DMS153 treated with DMSO at 0.1 percent for 48 hours (cell line): ENCODE measurements around the gene EPSTI1.
"Not testable (repeated sequence)": the region's sequence is repeated elsewhere in the genome, so short reads cannot be mapped to it uniquely, and the experiment has no call there.

Experiments
- DNase-seq: peaks from one replicate; lab custom pipeline; 2025; ENCODE audit not compliant: unreplicated experiment; lab: John Stamatoyannopoulos, UW

EPSTI1 gene

DNA sequence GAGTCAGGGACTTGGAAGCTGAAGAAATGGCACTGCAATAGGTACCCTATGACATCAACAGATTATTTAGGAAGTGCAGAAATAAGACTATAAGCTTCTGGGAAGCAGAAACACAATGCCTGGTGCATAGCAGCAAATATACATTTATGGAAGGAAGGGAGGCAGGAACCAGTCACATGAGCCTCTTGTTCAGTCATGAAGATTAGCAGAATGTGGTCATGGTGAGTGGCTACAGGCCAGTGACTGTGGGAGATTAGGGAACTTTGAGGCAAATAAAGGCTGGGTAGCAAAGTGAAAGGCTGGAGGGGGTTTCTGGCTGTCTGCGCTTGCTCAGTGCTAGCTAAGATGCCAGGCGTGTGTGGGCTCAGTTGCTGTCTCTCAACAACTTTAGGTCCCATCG, 96.3 kb downstream of the EPSTI1 start:
- no peak for DNase-seq

DNA sequence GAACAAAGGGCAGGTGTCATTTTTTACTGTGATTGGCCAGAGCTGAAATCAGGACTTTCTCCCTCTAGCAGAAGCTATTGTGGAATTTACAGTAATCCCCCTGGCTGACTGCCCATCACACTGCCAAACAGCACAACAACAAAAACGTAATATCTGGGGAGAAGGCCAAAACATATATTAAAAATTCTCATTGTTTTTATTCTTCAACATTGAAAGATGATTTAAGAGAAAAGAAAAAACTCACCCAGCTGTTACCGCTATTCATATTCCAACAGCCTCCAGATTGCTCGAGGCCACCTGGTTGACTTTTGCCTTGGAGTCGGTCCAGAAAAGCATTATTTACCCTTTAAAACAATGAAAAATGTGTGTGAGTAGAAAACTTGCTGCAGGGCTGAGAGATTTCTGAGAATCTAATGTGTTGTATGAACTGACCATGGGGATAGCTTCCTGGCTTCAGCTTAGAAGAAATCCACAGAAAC, 97.2 kb downstream of the EPSTI1 start:
- peak; percentile 15 for DNase-seq

GRCh38 chr13:42893214-42893671, 98.8 kb downstream of the EPSTI1 start:
- no peak for DNase-seq

DNA sequence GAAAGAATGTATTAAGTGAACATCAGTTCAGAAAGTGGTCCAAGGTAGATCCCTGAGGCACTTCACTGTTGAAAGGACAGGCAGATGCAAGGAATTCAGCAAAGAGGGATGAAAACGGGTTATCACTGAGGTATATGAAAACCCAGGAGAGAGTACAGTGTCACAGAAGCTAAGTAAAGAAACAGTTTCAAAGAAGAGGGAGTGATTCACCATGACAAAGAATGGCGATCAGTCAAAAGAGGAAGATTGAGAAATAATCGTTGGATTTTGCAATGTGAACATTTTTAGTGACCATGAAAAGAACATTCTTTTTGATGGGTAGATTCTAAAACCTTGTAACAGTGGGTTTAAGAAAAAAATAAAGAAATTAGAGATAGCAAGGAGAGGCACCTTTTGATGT, 99.3 kb downstream of the EPSTI1 start:
- no peak for DNase-seq

- no peak for DNase-seq
These were observed 100.5 kb downstream of the EPSTI1 start for GRCh38 chr13:42891591-42891990.

DNA sequence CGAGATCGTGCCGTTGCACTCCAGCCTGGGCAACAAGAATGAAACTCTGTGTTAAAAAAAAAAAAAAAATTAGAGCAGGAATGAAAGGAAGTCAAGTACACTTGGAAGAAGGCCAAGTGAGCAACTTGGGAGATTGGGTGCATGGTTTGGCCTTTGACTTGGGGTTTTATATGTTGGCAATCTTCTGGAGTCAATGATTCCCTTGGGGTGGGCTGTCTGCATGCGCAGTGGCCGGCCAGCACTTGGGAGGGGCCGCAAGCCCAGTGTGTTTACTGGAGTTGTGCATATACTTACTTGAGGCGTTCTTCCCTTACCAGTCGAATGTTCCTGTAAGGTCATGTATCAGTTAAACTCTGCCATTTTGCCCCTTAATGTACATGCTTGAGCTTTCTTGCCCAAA, 106.7 kb downstream of the EPSTI1 start:
- no peak for DNase-seq

- DNase-seq, result peak; percentile 71
These were observed 108.1 kb downstream of the EPSTI1 start for GRCh38 chr13:42883771-42884467.

DNA sequence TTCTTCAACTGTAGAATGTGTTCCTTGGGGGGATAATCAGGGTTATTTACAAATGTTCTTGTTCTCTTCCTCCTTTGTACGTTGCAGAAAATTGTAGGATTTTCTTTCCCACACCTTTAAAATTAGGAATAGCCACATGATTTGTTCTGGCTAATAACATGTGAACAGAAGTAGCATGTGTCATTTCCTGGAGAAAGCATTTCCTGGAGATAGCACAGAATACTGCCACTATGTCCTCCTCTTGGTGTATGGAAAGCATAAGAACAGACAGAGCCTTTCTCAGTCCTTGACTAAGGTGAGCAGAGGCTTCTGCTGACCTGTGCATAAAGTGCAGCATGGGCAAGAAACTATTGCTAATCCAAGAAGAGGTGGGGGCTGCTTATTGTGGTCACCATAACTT, 108.9 kb downstream of the EPSTI1 start:
- no peak for DNase-seq

DNA sequence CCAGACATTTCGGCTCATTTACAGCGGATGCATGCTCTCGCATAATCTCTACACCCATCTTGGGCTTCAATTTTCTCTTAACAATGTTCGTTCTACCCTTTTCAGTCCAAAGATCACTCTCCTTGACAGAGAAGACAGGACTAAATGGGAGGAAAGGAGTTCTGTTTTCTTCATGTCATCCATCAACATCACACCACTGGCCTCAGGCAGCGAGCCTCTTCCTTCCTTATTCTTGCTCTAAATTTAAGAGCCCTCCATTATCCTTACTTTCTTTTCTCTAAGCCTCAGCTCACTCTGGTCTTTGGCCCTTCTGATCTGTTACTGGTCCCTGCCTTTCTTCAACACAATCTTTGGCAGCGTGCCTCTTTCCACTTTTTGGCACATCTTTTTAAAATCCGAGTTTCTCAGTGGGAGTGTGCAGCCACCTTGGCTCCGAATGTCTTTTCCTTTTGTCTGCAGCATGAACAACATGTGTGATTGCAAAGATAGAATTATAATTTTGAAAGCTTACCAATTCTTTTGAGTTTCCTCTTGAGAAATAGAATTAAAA, 111.9 kb downstream of the EPSTI1 start:
- no peak for DNase-seq

- DNase-seq, result no peak
These were observed 113.3 kb downstream of the EPSTI1 start for GRCh38 chr13:42878721-42879120.

DNA sequence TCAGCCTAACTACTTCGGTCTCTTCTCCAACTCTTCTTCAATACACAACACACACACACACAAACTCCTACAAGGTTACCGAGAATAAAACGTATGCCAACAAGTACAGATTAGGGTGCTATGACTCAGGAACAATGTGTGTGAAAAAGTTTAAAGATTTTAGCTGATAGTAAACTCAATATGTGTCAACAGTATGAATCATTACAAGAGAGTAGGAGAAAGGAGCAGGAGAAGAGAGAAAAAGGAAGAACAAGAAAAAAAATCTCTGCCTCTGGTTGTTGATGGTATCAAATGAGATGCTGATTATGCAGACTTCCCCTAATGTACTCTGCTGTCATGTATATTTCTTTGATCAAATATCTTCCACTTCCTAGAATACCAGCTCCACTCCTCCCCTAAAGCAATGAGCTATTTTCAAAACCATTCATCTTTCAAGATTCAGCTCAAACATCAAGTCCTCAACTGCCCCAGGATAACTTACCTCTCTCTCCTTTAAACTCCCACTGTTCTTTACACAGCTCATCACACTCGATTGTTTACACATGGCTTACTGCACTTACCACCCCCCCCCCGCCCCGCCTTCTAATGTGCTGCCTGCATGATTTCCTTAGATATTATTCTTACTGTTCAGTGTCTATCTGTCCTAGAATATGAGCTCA, 115.0 kb downstream of the EPSTI1 start:
- no peak for DNase-seq

GRCh38 chr13:42876270-42876714, 115.7 kb downstream of the EPSTI1 start:
- DNase-seq, result no peak

DNA sequence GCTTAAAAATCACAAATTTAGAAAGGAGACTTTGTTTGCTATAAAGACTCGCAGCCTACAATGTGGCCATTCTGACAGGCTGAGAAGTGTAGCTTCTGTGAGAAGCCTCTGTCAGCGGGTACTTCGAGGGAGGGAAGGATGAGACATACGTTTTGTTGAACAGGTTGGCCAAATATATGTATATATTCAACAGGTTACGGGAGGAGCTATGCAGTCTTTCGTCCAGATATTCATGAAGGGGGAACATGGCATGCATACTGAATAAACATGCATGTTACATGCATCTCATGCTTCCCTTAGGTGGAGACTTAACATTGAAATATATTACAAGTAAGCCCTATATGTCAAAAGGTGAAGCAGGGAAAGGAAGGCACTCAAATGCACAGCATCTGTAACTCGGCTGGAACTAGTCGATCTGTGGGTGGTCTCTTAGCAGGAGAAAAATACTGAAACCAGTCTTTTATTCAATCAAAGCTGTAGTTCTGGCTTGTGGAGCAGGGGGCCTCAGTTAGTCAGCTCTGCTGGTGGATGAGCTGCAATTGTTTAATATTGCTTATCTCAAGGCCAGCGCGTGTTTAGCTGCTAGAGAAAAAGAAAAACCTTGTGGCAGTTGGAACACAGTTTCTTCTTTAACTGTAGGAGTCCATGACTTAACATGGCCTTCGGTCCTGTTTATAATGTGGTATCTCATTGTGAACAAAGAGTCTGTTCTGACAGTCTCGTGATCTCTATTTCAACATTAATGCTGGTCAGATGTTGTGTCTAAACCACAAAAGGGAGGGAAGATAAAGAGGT, 116.4 kb downstream of the EPSTI1 start:
- no peak for DNase-seq

- DNase-seq, result no peak
These were observed 117.8 kb downstream of the EPSTI1 start for GRCh38 chr13:42874221-42874620.

GRCh38 chr13:42873081-42873480, 119.0 kb downstream of the EPSTI1 start:
- DNase-seq, result no peak

GRCh38 chr13:42867232-42867631, 124.8 kb downstream of the EPSTI1 start:
- DNase-seq, result no peak

GRCh38 chr13:42865768-42866102, 126.3 kb downstream of the EPSTI1 start:
- DNase-seq, result no peak

DNA sequence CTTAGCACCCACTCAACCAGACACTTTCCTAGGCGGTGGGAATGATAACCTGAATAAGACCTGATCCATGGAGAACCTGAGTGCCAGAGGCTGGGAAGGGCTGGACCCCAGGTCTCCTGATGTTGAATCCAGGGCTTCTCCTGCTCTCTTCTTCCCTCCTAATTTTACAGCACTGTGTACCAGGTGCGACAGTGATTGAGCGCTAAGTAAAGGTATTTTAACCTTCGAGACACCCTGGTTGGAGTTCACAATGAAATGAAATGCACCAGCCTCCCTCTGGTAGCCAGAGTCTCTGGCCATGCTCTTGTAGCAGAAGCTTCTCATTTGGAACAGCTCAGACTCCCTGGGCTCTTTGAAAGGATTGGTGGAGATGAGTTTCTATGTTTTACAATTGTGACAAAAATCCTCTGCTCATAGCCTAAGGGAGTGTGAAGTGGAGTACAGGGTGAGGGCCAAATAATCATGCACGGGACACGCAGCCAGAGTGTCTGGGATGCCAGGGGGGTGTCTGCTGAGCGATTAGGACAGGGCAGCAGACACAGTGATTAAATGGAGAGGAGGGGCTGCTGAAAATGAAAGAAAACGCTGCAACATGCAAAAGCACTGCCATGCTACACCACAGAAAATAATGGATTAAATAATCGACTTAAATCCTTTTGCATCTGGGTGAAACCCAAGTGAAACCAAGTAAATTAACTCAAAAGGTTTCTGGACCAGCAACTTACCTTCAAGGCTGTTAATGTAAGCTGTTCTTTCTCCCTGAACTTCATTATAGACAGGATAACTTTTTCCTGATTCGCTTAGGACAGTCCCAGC, 126.9 kb downstream of the EPSTI1 start:
- DNase-seq, result no peak

GRCh38 chr13:42862370-42862769, 129.7 kb downstream of the EPSTI1 start:
- DNase-seq, result not testable (repeated sequence)

DNA sequence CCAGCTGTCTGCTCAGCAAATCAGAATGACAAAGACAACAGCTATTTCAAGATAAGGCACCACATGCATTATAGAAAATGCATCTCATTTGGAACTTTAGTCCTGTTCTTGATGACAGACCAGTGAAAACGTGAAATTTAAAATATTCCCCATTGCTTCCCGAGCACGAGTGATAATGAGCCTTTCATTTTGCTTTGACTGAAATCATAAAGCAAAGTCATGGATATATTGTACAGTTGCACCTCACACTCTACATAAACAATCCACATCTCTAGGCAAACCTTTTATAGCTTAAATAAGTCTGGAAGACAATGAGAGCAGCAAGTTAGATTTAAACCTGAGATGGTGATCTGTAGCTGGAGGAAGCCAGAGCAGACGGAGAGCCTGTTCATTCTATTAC, 131.6 kb downstream of the EPSTI1 start:
- DNase-seq, result no peak

- DNase-seq, result no peak
These were observed 132.3 kb downstream of the EPSTI1 start for GRCh38 chr13:42859760-42860159.
